WI38 (cell line): ENCODE measurements around the gene SLC39A3.

Experiments used
- H3K4me3 ChIP-seq: 2 replicates; pipeline ENCODE4 v1.5.1; 2011; ENCODE audit warnings: low read depth, mild to moderate bottlenecking, control low read depth, low read length
- CTCF ChIP-seq: IDR thresholded peaks from 2 replicates; pipeline ENCODE4 v1.5.1; 2012; ENCODE audit warnings: low read depth, mild to moderate bottlenecking, control low read depth, low read length

Gene SLC39A3

GRCh38 chr19:2774083-2774679 is 34.4 kb upstream of the SLC39A3 start:
- H3K4me3 ChIP-seq, result no peak overlapping the region
- no peak for TF ChIP-seq CTCF

GRCh38 chr19:2771786-2772674 is 32.2 kb upstream of the SLC39A3 start:
- no peak overlapping the region for H3K4me3 ChIP-seq
- TF ChIP-seq CTCF, result no peak

- no peak overlapping the region for H3K4me3 ChIP-seq
- TF ChIP-seq CTCF, result no peak
Measured at GRCh38 chr19:2770055-2771013, 30.5 kb upstream of the SLC39A3 start.

- TF ChIP-seq CTCF, result no peak
- H3K4me3 ChIP-seq, result no peak overlapping the region
Measured at GRCh38 chr19:2769218-2769617, 29.4 kb upstream of the SLC39A3 start.

- no peak overlapping the region for H3K4me3 ChIP-seq
- TF ChIP-seq CTCF, result no peak
Measured at GRCh38 chr19:2768365-2769132, 28.7 kb upstream of the SLC39A3 start.

GRCh38 chr19:2767688-2768087 is 27.9 kb upstream of the SLC39A3 start:
- no peak for TF ChIP-seq CTCF
- no peak overlapping the region for H3K4me3 ChIP-seq
